NCI-H345 (cell line): ENCODE results near the gene NAPB.
"Not testable (repeated sequence)": the region's sequence is repeated elsewhere in the genome, so short reads cannot be mapped to it uniquely, and the experiment has no call there.

Source experiments
- DNase-seq: peaks from one replicate; lab custom pipeline; 2025; lab: John Stamatoyannopoulos, UW

Gene NAPB

DNA sequence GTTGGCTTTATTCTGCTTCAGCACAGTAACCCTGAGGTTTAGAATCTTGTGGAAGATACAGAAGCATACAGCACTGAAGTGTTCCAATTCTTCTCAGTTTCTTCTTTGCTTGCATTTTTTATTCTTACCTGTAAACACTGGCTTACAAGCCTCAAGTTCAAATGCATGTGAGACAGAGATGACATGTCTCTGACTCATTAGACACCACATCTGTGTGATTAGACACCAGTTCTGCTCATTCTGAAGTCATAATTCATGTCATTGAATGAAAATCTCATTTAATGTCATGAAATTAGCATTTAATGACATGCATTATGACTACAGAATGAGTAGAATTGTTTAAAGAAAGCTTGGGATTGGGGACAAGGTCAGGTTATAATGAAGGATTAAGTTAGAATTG is 53.5 kb downstream of the NAPB start:
- DNase-seq, result no peak

DNA sequence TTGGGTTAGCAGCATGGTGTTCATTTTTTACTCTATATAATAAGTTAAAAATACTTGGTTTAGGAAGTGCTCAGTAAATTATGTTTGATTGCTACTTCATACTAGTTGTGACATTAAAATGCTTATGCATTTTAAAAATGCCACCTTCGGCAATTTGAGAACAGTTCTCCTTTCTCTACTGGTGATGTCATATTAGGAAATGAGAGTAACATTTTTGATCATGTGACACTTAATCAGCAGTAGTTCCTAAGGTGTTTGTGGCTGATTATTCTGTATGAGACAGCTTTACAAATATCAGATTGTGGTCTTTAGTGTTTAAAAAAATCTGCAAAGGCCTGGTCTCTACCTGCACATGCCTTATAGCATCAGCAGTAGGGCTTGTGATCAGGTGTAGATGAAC is 54.9 kb downstream of the NAPB start:
- DNase-seq, result no peak

DNA sequence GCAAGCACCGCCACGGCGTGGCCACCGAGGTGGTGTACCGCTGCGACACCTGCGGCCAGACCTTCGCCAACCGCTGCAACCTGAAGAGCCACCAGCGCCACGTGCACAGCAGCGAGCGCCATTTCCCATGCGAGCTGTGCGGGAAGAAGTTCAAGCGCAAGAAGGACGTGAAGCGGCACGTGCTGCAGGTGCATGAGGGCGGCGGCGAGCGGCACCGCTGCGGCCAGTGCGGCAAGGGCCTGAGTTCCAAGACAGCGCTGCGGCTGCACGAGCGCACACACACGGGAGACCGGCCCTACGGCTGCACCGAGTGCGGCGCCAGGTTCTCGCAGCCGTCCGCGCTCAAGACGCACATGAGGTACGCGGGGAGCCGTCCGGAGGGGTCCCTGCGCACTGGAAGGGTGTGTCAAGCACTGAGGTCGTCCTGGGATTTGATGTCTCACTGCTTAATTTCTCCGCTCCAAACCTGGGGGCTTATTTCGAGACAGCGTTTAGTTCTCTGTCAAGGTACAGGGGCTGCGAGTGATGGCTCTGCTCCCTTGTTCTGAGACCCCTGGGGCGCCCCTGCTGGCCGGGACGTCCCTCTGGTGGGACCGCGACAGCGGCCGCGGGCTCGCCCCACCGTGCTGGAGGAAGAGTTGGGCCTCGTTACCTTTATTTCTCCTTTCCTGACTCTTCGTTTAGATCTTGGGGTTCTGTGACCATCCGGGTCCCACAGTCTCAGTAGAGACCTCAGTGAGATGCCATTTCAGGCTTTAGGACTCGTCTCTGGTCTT is 55.7 kb downstream of the NAPB start:
- DNase-seq, result no peak

GRCh38 chr20:23363257-23363649 is 58.0 kb downstream of the NAPB start:
- DNase-seq, result no peak

DNA sequence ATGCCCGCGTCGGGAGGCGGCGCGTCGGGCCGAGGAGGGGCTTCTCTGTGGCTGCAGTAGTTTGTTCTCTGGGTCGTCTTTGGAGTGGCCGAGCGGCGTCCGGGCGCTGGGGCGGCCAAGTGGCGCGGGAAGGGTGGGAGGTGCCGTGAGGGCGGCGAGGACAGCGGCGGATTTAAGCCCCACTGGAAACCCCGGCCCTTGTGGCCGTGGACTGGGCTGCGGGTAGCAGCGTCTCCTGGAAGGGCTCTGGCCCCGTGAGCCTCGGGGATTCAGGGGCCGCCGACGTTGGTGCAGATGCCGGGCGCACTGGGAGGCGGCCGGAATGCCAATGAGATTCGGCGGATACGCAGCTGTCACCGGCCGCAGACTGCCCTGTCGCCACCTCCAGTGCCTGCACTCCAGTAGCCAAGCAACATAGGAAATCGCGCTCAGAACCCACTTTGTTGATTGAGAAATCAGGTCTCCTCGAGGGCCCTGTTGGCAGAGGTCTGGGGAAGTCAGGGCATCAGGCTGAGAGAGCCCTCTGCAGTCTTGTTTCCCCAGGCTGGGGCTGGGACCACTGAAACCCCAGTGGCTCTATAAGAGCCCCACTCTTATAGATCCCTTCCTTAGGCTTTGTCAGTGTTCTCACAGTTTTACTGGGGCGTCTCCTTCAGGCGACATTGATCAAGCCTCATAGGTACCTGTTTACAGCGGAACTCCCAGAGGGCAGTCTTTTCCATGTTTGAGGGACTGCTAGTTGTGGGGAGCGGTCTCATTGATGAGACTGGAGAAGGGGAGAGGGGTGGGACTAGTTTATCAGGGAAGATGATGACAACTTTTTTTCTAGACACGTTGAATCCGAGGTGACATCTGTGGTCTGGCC is 58.7 kb downstream of the NAPB start:
- DNase-seq, result peak; percentile 21

DNA sequence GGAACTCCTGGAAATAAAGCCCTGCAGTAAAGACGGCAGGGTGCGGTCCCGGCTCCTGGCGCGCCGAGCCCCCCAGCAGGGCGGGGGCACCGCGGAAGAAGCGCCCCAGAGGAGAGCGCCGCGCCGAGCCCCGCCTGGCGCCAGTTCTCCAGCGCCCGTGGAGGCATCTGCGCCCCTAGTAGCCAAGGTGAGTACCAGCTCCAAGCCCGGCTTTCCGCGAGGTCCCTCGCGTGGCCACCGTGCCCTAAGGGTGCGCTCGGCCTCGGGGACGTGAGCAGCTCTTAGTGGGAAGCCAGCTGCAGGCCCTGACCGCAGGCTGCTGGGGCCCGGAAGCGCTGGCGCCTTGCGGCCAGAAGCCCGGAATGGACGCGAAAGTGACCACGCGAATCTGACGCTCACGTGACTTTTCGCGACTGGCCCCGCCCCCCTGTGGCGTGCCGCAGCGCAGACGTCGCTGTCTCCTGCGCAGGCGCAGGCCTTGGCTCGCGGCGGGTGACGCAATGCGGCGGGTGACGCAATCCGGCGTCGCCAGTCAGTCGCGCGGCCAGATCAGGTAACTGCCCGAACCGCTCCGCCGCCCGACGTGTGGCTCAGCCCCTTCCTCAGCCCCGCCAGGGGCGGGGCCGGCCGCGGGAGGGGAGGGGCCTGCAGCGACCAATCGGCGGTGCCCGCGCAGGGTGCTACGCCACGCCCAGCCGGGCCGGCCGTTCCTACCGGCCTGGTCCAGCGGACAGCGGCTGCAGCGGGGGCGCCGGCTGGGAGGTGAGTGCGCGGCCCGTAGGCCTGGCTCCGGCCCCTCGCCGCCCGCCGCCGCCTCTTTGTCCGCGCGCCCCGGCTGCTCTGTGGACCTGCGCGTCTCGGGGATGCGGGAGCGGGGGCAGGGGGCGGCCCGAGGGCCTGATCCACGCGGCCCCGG is 59.6 kb downstream of the NAPB start, which contains the start of gene GZF1:
GZF1 (plus strand) TSS at position 707 of the 916 bp plus-strand sequence. CDS start 2,202 bp downstream, outside the sequence.
- DNase-seq, result peak; percentile 99

DNA sequence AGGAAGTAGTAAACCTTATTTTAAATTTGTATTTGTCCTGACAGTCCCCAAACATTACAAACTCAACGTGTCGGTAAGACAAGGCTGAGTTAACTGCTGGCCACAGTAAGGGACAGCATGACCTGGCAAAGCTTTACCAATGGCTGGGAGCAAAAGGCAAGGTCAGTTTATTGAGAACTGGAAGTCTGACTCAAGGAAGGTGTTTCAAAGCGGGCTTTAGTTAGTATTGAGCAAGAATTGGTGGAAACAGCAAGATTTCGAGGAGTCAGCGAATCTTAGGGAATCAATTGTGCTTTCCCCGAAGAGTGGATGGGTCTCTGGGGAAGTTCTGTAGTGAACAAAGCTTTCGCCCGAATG is 60.2 kb downstream of the NAPB start:
- DNase-seq, result no peak

DNA sequence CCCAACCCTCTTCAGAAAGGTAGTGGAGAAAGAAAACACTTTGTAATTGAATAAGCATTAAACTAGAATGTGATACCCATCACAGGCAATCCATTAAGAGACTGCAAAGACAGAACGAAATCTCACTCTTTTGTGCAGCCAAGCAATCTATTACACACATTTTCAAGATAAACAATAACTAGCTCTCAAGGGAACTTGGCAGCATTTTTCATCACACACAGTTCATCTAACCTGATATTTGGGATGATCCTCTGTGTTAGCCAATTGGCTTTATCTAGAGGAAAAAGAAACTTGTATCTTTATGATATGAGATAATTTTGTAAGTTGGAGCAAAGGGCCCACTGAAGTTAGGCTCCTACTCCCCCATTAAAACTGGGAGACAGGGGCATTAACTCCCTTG is 60.8 kb downstream of the NAPB start:
- no peak for DNase-seq

DNA sequence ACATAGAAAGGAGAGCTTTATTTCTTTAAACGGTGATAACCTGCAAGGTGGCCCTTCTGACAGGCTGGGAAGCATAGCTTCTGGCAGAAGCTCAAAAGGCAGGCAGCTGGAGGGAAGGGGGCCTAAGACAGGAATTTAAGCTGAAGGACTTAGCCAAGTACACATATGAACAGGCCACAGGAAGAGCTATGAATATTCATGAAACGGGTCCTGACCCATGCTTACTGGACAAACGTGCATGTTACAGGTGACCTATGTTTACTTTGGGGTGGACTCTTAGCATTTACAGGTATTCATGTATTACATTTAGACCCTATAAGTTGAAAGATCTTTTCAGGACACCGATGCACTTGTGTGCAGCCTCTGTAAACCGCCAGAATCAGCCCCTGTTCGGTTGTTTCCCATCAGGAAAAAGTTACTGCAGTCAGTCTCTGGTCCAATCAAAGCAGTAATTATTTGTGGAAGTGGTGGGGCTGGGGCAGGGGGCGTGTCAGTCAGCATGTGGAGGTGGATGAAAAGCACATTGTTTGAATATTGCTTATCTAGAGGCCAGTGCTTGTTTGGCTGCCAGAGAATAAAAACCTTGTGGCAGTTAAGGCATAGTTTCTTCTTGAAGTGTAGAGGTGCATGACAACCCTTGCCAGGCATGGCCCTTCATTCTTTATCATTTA is 62.2 kb downstream of the NAPB start:
- DNase-seq, result no peak

GRCh38 chr20:23358563-23358906 is 62.8 kb downstream of the NAPB start:
- no peak for DNase-seq

DNA sequence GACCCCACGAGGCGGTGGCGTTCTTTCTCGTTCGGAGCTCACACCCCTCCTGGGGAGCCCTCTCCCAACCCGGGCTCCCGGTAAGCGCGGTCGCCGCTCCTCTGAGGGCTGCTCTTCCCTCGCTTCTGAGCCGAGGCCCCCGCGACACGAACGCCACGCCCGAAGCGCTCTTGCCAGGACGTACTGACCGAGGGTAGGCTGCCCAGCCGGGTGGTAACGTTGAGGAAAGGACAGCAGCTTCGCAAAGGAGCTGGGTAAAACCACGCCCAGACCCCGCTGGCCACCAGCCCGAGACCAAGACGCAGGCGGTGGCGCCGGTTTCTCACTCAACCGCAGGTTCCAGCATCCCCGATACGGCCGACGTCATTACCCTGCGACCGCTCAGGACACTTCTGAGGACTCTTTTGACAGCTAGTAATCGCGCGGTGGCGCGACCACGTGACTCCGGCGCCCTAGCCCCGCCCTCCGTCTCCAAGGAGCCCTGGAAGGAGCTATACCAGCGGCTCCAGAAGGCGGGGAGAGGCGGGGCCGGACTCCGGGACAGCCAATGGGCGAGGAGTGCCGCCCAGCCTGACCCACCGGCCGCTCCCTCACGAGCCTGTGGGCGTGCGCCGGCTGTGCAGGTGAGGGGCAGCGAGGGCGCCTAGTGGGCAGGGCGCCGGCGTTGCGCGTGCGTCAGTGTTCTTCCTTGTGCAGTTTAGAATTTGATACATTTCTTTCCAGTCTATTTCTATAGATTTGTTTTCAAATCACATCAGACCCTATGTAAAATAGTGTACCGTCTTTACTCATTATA is 63.3 kb downstream of the NAPB start:
- DNase-seq, result peak; percentile 99

- no peak for DNase-seq
Measured at GRCh38 chr20:23356203-23356602, 65.1 kb downstream of the NAPB start.

DNA sequence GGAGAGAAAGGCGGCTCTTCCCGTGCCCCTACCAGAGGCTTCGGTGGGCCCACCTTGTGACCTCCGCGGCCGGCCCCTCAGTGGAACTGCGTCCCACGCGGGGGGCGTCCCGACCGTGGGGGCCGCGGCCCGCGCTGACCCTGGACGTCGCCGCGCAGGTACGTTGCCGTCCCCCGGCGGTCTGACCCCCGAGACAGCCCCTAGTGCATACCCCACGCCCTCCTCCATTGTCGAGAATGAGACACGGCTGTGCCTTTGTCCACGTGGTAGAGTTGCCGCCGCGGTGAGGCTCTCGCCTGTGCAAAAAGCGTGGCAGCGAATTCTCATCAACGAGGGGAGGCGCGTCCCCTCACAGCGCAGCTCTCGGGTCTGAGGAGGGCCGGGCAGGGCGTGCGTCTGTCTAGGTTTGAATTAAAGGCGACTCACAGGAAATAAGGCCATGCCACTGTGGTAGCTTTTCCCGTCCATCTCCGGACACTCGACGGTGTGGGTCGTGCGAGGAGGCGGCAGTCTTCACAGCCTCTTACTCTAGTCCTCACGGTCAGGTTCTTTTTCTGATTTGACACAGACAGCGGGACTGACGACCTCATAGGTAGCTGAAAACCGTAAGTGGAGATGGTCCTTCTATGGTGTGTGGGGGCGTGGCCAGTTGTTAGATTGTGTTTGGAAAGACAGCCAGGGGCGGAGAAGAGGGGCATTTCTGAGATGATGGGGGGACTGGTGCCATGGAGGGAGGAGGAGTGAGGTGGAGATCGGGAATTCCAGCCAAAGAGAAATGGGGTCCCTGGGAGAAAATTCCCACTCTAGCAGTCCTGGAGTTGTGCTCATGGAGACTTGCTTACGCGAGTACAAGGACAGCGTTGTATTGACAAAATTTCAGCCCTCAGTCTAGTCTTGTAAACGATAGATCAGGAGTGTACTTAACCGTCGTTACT is 70.1 kb downstream of the NAPB start:
- DNase-seq, result peak; percentile 51

DNA sequence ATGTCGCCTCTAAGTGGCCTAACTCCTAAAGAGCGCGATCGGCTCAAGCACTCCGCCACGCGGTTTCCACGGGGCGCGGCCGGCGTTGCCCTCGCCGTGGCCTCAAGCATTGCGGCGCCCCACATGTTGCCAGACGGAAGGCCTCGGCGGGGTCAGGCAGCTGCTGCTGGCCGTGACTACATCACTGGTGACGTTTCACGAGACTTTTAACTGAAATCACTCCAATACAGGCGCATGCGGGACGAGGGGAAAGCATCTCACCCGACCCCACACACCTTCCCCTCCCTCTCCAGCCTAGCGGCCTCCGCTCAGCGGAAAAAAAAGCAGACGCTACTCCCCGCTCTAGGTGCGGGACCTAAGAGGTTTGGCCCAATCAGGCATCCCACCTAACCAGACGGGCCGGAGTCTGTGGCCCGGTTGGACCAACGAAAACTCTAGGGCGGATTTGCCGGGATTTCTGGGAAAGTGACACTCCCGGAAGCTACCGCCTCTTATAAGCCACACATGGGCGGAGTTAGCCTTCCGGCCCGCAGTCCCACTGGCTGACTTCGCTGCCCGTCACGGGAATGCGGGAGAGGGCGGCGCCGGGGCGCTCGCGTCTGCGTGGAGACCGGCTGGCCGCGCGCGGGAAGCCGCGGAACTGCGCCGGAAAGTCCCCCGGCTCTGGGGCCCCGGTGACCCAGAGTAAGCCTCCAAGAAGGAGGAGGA is 70.9 kb downstream of the NAPB start, which contains the start of gene NXT1:
NXT1 (plus strand) TSS at position 596 of the 708 bp plus-strand sequence. CDS start 3,251 bp downstream, outside the sequence.
- peak; percentile 99 for DNase-seq

DNA sequence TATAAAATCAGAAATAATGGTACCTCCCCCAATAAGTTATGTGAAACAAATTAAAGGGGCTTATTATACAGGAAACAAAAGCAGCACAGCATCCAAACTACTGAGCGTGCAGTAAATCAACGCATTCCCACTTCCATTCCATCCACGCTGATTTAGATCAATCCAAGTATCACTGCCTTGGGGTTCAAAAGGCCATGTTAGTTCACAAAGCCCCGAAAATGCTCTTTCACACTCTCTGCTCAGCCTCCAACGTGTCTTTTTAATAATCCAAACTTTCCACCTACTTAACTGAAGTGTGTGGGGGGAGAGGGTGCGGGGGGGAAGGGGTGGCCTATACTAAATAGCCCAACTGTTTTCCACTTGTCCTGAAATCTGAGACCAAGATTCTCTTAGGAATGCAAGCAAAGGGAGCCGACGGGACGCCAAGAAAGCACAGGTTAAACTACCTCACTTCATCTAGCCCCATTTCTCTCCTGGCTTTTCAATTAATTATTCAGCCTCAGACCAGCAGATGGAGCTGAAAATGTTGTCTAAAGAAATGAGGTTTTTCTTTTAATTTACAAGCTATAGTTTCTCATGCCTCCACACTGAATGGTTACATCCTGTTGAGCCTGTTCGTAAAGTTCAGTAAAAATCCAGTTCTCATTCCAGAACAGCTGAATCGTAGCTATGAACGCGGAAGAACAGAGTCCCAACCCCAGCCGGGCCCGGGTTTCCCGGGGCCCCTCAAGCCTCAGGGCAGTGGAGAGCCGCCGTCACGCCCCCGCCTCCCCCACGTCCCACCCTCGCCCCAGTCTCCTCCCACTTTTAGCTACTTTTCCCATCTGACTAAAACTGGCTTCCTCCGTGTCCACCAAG is 71.7 kb downstream of the NAPB start:
- peak; percentile 78 for DNase-seq

DNA sequence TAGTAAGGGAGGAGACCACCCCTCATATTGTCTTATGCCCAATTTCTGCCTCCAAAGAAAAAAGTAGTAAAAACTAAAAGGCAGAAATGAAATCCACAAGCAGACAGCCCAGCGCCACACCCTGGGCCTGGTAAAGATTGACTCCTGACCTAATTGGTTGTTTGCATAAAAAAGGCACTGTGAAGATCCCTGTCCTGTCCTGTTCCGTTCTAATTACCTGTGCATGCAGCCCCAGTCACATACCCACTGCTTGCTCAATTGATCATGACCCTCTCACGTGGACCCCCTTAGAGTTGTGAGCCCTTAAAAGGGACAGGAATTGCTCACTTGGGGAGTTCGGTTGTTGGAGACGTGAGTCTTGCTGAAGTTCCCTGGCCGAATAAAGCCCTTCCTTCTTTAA is 72.8 kb downstream of the NAPB start:
- not testable (repeated sequence) for DNase-seq

DNA sequence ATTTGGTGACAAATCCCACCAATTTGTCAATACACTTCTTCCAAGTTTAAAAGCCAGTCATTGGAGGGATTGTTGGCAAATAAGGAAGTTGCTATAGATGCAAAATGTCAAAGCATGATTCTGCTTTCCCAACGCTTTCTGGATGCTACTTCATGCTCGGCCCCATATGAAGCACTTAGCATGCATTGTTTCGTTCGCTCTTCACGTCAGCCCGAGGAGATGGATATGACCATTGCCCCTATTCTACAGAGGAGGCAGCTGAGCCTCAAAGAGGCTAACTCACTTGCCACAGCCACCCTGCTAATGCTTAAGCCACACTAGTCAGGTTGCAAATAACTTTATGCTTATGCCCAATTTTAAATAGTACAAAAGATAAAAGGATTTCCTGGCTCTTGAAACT is 73.5 kb downstream of the NAPB start:
- no peak for DNase-seq

DNA sequence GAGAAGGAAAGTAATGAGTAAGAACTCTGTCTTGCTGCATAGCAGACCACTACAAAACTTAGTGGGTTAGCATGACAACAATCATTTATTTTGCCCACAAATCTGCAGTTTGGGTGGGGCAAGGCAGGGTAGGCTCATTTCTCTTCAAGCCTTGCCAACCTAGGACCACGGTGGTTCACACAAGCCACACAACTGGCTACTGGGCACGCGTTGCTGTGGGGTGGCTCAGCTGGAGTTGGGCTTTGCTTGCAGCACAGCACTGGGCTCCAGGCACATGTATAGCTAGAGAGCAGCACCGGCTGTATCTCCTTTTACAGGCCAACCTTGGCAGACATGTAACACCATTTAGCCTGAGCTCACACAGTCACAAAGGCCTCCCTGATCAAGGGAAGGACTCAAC is 75.3 kb downstream of the NAPB start:
- DNase-seq, result no peak
